ENCODE data around the gene HPCA.
"Not testable (repeated sequence)": the region's sequence is repeated elsewhere in the genome, so short reads cannot be mapped to it uniquely, and the experiment has no call there.

Gene HPCA

DNA sequence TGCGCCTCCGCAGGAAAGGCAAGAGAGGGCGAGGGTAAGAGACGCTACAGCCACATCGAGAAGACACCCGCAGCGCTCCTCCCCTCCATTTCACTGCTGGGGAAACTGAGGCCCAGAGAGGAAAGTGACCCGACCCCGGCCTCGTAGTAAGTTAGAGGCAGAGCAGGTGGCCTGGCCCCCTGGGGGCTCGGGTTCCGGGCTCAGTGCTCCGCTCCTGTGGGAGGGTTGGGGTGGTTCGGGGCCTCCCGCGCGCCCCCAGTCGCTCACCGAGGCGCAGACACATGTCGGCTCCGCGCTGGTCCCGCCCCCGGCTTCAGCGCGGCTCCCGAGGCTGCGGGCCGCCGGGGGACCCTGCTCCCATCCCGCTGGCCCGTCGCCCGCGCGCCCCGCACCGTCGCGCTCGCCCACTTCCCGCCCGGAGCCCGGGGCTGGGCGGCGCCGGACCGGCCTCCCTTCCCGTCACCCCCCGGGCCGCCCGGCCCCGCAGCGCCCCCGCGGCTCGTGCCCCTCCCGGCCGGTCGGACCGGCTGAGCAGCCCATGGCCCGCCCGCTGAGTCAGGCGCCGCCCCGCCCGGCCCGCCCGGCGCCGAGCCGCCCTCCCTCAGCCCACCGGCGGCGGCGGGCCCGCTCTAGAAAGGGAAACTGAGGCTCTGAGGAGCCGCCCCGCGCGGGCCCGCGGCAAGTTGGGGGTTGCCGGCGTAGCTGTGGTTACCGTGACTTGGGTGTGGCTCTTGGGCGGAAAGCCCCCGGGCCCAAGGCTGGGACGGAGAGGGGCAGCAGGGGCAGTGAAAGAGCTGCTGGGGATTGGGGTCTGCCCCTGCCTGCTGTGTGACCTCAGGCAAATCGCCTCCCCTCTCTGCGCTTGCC, 14.9 kb downstream of the HPCA start, which contains the start of gene TMEM54:
Gene TMEM54 (minus strand): TSS at position 434 of the 867 bp plus-strand sequence. CDS start 151 bp downstream, at position 283.
- no peak for DNase-seq (ENCODE audit: low read depth in 2 of 3, low spot score in 2 of 3)

DNA sequence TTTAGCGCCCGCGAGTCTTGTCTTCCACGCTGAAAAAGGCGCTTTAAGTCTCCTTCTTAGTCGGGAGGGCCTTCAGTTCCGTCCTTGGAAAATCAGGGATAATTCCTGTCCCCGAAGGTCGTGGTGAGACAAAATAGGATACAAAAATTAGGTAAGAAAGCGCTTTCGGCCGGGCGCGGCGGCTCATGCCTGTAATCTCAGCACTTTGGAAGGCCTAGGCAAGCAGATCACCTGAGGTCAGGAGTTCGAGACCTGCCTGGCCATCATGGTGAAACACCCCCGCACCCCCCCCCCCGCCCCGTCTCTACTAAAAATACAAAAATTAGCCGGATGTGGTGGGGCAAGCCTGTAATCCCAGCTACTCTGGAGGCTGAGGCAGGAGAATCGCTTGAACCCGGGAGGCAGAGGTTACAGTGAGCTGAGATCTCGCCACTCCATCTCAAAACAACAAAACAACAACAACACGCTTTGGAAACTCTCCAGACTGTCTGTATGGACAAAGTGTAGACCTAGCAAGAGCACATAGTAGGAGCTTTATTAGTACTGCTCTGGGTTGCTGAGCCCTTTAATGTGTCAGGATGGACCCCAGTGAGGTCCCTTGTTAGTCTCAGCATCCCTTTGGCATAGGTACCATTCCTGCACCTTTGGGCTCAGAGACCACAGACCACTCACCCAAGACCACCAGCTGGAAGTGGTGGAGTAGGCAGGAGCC, 15.7 kb downstream of the HPCA start:
- no peak for DNase-seq (ENCODE audit: low read depth in 2 of 3, low spot score in 2 of 3)

- DNase-seq (ENCODE audit: low read depth in 2 of 3, low spot score in 2 of 3) = no peak
Measured at GRCh38 chr1:32902535-32902920, 16.2 kb downstream of the HPCA start.

DNA sequence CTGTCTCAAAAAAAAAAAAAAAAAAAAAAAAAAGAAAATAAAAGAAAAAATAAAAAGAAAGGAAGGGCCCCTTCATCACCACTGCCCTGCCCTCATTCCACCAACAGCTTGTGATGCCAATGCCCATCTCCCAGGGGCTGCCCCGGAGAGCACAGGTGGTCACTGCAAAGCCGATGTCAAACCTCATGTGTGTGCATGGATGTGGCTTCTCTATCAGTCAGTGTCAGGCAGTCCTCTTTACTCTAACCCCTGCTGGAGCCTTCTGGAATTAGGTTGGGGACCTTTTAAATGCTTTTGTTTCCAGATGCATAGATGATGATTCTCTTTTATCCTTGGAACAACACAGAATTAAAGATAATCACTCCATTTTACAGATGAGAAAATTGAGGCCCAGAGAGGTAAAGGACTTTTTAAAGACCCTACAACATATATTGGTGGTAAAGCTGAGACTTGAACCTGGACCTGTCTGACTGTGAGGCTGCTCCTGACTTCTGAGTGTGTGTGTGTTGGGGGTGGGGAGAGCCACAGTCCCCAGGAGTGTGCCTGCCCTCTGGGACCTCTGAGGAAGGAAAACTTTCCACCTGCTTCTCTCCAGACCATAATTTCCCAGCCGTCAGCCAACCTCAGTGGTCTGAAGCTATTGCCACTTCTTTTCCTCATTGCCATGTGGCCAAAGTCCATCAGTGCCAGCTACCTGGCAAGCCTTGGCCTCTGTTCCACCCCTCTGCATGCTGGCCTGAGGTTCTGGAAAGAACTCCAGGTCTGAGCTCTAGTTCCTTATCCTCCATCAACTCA, 17.9 kb downstream of the HPCA start:
- DNase-seq (ENCODE audit: low read depth in 2 of 3, low spot score in 2 of 3) = no peak

DNA sequence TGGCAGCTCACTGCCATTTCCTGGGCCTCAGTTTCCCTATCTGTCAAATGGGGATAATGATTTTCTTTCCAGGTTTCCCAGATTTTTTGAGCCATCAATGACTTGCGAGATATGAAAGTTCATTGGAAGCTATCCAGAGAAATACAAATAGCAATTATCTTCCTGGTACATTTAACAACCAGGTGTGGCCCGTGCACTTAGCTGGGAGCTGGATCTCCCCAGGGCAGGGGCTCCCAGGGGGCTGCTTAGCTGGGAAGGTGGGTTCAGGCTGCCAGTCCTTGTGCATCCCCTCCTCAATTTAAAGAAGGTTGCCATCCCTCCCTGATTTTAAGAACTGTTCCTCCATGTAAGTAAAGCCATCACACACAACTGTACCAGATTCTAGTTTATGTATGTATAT, 18.5 kb downstream of the HPCA start:
- DNase-seq (ENCODE audit: low read depth in 2 of 3, low spot score in 2 of 3) = no peak

- not testable (repeated sequence) for DNase-seq (ENCODE audit: low read depth in 2 of 3, low spot score in 2 of 3)
Measured at GRCh38 chr1:32905588-32905987, 19.3 kb downstream of the HPCA start.

- DNase-seq (ENCODE audit: low read depth in 2 of 3, low spot score in 2 of 3) = no peak
Measured at GRCh38 chr1:32906654-32907053, 20.4 kb downstream of the HPCA start.

- no peak for DNase-seq (ENCODE audit: low read depth in 2 of 3, low spot score in 2 of 3)
Measured at GRCh38 chr1:32907435-32907834, 21.1 kb downstream of the HPCA start.

- no peak for DNase-seq (ENCODE audit: low read depth in 2 of 3, low spot score in 2 of 3)
Measured at GRCh38 chr1:32910319-32910718, 24.0 kb downstream of the HPCA start.

GRCh38 chr1:32915766-32916706, 29.7 kb downstream of the HPCA start:
- DNase-seq (ENCODE audit: low read depth in 2 of 3, low spot score in 2 of 3) = no peak

GRCh38 chr1:32917521-32917920, 31.2 kb downstream of the HPCA start:
- no peak for DNase-seq (ENCODE audit: low read depth in 2 of 3, low spot score in 2 of 3)

- DNase-seq (ENCODE audit: low read depth in 2 of 3, low spot score in 2 of 3) = no peak
Measured at GRCh38 chr1:32918179-32918578, 31.9 kb downstream of the HPCA start.

- DNase-seq (ENCODE audit: low read depth in 2 of 3, low spot score in 2 of 3) = no peak
Measured at GRCh38 chr1:32919811-32920733, 33.8 kb downstream of the HPCA start.

GRCh38 chr1:32920833-32921232, 34.5 kb downstream of the HPCA start:
- DNase-seq (ENCODE audit: low read depth in 2 of 3, low spot score in 2 of 3) = no peak

DNA sequence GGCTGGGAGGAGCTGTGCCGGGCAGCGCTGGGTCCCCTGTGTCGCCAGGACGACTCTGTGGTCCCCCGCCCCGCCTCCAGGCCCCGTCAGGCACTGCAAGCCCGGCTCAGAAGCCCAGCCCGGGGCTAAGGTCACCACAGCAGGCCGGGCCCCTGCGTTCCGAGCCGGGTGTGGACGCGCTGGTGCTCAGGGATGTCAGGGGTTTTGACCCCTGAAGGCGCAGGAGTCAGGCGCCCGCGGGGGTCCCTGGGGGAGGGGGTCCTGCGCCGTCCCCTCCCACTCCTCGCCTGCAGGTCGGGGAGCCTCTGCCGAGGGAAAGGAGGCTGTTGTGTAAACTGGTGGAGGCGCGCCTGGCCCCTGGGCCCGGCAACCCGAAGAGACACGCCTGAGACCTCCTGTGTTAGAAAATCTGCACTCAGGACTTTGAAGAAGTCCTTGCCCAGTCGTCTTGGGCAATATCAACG, 38.6 kb downstream of the HPCA start:
- no peak for DNase-seq (ENCODE audit: low read depth in 2 of 3, low spot score in 2 of 3)

DNA sequence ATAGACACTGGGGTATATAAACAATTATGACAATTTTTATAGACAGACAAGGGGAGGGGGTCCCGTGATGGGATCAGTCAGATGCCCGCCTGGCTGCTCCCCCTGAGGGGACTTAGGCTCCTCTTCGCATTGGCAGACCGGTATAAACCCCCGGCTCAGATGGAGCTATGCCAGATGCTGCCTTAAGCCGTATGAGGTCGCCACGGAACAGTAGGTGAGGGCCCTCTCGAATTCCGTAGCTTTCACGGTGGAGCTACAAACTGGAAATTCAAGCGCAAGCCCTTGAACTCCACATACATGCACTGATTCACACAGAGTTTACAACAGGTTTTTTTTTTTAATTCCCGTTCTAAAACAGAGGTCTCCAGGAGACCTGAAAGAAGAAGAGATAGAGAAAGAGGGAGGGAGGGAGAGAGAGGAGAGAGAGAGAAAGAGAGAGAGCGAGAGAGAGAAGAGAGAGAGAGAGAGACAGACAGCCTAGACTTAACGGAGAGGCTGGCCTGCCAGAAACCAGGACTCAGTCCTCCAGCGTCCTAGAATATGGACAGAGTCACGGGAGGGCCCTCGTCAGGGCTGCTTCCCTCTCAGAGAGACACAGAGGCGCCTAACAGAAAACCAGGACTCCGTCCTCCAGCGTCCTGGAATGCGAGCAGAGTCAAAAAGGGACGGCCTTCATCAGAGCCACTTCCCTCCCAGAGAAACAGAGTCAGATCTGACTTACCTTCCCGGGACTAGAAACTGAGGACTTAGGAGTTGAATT, 39.3 kb downstream of the HPCA start:
- DNase-seq (ENCODE audit: low read depth in 2 of 3, low spot score in 2 of 3) = no peak

- DNase-seq (ENCODE audit: low read depth in 2 of 3, low spot score in 2 of 3) = no peak
Measured at GRCh38 chr1:32926562-32926961, 40.3 kb downstream of the HPCA start.

- DNase-seq (ENCODE audit: low read depth in 2 of 3, low spot score in 2 of 3) = no peak
Measured at GRCh38 chr1:32927441-32927840, 41.1 kb downstream of the HPCA start.

DNA sequence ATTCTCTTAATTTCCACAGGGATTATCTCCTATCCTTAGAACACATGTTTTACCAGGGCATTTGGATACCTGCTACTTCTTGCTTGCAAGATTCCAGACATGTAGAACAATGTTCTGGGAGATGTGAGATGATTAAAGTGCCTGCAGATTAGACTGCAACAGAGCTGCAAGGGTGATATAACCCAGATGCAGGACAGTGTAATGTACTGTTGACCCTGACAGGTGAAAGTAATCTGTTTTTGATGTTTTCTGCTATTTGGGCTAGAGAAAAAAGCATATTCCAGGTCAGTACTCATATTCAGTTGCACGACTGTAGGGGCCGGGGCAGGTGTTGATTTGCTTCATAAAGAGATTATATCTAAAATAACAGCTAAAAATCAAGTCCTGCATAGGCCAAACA, 42.0 kb downstream of the HPCA start:
- DNase-seq (ENCODE audit: low read depth in 2 of 3, low spot score in 2 of 3) = no peak

All from activated CD8-positive, alpha-beta memory T cell treated with anti-CD3 and anti-CD28 coated beads for 48 hours (primary cell).